ENCODE results near the gene FBXO48.
"Not testable (repeated sequence)": the region's sequence is repeated elsewhere in the genome, so short reads cannot be mapped to it uniquely, and the experiment has no call there.

Gene FBXO48

DNA sequence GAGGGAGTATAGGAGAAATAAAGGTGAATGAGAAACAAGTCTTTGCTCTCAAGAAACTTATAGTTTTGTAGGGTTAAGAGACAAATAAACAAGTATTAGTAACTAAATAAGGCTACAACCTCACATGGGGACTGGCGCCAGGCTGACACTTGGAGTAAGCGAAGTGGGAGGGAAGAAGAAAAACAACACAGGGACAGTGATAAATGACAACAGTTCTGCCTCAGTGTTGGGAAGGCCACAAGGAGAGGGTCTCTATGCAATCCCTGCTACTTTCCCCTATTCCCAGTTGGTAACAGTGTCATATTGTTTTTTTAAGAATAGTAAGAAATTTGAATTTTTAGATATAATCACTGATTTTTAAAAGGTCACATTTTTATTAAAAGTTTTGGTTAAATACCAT lies 4.3 kb upstream of the FBXO48 start:
- no peak for DNase-seq

DNA sequence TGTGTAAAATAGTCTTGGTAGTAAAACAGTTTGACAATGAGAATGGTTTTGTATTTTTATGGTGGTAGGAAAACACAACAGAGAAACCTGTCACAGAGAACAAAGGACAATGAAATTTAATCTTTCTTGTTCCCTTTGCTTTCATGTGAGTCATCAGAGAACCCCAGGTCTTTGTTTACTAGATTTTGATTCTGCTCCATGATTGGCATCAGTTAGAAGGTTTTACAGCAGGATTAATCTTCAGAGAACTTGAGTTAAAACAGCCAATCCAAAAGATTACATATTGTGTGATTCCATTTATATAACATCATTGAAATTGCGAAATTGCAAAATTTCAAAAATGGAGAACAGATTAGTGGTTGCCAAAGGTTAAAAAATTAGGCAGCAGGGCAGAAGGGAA lies 2.8 kb upstream of the FBXO48 start:
- DNase-seq = peak in 1 of 2 donors; percentile 31

DNA sequence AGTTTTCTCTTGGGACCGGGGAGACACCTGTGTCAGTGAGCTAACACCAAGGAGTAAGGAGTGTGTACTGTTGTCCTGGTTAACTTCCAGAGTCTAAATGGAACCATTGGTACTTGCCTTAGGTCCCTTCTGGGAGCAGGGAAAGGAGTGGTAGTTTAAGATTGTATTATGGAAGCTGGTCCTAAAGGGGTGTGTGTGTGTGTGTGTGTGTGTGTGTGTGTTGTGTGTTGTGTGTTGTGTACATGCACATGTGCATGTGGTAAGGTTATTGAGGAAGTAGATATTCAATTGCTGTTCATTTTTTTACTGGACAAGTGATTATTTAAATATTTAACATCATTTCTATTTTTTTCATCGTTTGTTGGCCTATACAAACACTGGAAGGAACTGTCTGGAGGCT lies 1.7 kb upstream of the FBXO48 start:
- no peak for DNase-seq

DNA sequence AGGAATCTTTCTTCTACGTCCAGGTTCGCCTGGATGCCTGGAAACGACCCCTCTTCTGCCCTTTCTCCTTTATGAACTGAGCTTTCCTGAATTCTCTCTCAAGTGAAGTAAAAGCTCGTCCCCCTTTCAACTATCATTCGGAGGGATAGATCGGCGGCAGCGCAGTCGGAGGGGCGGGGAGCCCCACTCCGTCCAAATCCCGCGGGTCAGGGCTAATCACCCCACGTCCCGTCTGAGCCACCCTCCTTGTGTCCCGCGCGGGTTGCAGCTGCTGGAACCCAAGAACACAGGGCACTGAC lies 367 bp downstream of the FBXO48 start:
- no peak for DNase-seq

DNA sequence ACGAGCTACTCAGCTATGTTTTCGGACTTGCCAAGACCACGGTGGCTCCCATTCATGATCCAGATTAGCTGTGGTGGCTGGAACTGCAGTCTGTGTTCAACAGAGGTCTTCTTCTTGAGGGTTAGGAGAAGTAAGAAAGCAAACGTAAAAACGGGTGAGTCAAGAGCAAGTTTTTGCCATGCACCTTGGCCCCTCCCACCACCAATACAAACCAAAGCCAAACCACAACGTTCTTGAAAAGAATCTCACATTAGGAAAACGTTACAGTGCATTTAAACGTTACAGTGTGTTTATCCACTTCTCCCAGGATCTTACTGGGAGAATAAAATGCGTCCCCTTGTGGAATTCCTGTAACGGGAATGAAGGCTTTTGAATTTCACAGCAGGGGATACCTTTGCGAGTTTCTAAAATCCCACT lies 725 bp downstream of the FBXO48 start:
- peak; percentile 30 to 42 for DNase-seq

DNA sequence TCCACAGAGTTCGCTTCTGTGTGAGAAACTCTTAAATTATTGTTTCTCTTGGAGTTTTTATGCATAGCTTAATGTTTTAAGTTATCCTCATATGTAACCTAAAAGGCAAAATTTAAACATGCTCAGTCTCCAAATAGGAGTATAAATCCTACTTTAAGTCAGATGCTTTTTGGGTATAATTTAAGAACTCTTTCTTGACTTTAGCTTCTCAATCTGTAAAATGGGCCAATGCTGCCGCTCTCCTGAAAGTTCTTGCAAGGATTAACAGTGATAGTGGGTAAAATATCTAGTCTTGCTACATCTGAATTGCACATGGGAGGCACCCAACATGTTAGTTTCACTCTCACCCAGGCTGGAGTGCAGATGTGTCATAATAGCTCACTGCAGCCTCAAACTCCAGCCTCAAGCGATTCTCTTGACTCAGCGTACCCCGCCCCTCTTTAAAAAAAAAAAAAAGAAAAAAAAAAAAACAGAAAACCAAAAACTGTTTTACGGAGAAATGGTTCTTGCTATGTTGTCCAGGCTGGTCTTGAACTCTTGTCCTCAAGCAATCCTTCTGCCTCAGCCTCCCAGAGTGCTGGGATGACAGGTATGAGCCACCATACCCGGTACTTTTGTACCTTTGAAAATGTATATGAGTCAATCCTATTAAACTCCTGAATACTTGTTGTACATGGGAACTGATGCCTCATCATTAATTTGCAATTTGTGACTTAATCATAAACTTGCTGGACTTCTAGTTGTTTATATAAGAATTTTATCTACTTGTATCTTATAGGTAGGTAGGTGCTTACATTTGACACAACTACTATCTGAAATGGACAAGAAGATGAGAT lies 1.8 kb downstream of the FBXO48 start:
- peak in 1 of 2 donors; percentile 14 for DNase-seq

DNA sequence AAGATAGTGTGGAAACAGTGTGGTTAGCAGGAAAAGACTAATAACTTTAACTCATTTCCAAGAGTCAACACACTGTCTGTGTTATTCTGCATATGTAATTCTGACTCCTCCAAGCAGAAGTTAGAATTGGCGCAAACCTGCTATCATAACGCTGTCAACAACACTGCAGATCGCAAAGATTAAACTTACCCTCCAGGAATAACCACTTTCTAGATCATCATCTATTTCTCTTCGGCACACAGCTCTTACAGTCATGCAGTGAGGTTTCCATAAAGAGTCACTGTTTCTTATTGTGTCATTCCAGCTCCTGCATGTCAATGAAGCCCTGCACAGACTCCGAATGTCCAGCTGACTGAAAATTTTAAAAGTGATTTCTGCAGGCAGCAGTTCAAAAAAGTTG lies 2.4 kb downstream of the FBXO48 start:
- no peak for DNase-seq

DNA sequence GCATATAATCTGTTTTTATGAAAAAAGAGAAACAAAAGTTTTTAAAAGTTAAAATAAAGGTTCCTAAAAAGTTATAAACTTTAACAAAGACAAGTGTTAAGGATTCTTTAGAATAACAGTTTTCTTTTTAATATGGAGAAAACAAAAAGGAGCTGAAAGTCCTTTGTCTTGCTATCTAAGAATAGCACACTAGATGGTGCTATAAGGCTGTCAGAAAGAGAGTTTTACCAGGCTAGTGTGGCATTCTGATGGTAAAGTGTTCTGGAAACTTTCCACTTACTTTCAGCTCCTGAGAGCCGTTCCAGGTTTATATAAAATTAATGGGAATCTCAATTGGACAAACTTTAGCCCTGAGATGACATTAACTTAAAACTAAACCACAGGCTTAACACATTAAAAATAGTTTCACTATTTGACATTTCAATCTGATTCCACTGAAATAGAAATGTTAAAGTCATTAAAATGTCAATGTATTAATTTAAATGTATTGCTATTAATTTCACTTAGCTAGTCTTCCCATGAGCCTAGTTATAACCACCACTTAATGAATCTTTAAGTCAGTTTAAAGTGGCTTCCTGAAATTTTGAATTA lies 3.7 kb downstream of the FBXO48 start:
- peak; percentile 56 to 71 for DNase-seq

DNA sequence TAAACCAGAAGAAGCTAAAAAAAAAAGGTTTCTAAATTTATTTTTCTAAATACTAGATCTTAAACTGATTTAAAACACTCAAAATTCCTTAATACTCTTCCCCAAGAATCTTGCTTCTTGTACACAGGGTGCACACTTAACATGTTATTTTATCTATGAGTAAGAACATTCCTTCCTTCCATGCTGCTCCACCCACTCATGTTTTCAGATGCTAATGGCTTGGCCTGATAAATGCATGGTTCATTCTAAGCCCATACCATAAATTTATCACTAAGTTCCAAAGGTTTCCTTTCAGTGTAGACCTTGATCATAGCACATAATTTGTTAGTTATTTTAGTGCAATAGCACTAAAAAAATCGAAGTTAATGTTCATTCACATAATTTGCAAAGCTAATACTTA lies 8.1 kb downstream of the FBXO48 start:
- DNase-seq = no peak

DNA sequence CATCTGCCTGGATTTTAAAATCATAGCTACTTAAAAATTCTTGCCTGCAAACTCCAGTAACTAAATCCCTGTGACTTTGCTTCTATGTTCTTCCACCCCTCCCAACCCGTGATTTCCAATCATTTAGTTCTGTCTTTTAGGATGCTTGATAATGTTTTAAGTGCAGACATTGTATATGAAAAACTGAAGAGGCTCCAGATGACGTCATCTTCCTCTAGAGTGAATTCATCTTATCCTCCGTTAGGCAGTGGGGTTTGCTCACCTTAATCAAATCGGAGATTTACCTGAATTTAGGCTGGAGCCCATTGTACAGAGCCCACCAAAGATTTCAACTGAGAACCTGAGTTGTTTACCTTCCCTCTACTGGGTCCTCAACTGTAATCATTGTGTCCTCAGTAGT lies 10.9 kb downstream of the FBXO48 start:
- no peak for DNase-seq

DNA sequence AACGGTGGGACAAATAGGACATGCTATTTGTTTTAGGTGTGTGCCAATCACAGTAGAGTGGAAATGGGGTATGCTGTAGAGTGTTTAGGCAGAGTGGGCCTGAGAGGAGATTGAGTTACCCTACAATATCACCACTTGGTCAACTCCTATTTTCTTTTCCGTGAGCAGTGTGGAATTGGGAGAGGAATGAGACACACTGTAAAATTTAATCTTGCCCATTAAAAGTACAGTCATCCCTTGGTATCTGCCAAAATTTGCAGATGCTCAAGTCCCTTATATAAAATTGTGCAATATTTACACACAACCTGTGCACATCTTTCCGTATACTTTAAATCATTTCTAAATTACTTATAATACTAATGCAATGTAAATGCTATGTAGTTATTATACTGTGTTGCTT lies 12.4 kb downstream of the FBXO48 start:
- DNase-seq = no peak

DNA sequence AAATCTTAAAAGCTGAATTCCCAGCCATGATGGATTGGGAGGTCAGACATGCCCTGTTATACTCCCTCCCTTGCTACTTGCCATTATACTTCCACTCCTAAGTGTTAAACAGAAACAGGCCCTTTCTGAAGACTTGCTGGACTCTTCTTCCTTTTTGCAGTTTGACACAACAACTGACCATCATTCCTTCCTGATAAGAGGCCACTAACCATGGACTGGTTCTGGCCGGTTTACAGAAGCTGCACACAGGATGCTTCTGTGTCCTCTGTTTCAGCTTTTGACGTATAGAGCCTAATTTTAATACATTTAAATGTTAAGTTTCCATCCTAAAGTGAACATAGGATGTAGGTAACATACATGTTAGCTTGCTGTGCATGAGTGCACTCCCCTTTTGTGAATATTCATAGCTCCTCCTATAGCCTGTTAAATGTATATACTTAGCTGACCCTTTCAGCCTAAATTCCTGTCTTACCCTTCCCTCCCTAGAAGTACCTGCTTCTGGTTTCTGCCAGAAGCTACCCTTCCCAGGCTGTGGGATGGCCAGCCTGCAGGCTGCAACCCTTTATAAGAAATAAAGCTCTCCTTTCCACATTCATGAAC lies 13.2 kb downstream of the FBXO48 start:
- no peak for DNase-seq

DNA sequence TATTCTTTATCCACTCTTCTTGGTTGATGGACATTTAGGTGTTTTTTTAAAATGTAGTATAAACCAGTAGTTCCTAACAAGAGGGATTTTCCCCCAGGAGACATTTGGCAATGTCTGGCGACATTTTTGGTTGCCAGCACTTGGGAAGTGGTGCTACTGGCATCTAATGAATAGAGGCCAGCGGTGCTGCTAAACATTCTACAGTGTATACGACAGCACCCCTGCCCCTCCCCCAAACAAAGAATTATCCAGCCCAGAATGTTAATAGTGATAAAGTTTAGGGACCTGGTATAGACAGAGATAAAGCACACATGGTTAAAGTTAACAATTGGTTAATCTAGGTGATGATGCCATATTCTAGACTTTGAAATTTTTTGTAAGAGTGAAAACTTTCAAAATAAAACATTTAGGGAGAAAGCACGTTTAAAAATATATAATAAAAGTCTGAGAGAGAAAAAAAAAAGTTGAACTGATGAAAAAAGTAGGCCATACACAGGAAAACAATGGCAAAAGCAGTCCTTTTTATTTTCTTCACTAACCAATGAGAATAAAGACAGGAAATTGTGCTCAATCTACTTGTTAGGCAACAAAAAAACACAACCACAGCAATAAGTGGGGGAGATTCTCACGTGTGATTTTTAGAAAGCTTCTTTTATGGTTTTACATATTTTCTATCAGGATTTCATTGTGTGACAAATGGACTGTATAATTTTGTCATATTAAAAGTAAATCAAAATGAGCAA lies 14.8 kb downstream of the FBXO48 start:
- no peak for DNase-seq

DNA sequence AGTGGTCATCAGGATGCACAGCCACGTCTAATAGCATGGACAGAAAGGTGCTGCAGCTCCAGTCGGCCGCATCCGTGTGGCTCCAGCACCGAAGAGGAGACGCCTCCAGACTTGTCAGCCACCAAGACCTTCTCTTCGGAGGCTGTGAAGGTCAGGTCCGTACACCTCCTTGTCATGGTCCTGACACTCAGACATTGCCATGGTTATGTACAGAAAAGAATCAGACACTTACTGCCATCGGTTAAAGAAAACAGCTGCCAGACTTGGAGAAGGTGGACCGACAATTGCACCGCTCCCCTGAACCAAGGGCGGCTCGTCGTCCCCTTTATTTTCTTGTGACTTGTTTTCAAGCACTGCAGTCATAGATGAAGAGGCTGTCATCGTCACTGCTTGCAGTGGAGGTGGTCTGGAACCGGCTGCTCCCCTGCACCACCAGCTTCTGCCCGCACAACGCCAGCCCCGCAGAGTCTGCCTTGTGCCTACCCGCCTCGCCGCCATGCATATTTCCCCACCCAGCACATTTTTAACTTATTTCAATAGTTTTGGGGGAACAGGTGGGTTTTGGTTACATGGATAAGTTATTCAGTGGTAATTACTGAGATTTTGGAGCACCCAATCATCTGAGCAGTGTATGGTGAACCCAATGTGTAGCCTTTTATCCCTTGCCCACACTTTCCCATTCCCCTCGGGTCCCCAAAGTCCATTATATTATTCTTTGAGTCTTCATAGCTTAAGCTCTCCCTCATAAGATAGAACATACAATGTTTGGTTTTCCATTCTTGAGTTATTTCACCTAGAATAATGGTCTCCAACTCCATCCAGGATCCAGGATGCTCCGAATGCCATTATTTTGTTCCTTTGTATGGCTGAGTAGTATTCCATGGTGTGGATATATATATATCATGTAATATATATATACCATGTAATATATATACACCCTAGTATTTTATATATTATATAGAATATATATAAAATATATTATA lies 18.1 kb downstream of the FBXO48 start:
- no peak for DNase-seq

DNA sequence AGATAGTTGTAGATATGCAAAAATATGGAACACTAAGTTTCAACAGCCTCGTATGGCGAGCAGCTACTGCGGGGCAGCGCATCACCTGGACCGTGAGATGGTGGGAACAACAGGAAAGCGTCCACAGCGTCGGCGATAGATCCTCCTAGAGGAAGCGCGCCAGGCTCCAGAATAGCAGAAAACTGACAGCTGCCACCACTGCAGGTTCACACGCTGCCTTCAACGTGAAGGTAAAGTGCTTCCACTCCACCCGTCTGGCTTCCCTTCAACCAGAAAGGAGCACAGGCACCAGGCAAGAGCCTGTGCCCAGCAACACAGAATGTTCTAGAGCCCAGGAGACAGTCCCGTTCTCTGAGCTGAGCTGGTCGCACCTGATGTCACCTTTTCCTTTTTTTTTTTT lies 20.0 kb downstream of the FBXO48 start:
- DNase-seq = no peak

DNA sequence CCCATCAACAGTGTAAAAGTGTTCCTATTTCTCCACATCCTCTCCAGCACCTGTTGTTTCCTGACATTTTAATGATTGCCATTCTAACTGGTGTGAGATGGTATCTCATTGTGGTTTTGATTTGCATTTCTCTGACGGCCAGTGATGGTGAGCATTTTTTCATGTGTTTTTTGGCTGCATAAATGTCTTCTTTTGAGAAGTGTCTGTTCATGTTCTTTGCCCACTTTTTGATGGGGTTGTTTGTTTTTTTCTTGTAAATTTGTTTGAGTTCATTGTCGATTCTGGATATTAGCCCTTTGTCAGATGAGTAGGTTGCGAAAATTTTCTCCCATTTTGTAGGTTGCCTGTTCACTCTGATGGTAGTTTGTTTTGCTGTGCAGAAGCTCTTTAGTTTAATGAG lies 20.7 kb downstream of the FBXO48 start:
- DNase-seq = not testable (repeated sequence)

DNA sequence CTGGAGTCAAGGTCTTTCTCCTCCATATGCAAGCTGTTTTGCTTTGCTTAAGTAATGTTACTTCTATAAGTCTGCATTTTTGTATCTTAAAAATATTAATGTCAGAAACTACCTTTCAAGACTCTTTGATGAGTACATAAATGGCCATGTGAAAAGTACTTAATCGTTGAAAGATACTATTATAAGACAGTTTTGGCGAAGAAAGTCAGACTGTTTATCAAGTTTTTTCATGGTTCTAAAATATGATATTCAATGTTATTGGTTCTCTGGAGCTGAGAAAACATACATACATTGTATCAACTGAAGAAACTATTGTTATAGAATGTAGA lies 25.1 kb downstream of the FBXO48 start:
- DNase-seq = no peak

DNA sequence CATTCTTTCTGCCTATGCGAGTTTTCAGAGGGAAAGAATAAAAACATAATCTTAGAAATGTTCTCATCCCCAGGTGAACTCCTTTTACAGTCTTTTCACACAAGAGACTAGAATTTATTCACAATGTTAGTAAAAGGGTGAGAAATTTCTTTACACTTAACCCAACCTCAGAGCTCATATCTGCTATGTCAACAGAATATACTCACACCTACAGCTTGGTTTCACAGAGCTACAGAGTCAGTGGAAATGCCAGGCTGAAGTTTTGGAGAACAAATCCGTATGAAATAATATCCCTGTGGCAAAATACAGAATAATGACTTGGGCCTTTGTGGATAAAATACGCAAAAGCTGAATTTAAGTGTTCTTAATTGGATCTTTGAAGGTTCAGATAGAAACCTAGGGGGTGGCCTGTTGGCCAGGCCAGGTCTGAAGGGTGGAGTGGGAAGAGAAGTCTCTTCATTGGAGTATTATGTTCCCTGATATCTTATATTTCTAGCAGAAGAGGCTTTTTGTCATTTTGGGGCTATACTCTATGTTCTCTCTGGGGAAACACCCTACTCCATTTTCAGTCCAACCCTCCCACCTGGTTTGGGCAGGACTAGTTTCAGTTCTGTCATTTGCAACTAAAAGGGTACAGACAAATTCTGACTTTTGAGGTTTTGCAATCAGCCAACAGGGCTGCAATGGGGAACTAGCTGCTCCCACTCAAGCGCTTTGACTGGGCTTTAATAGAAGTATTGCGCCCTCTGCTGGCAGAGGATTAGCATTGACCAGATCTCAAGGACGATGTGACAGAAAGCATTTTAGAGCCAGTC lies 25.7 kb downstream of the FBXO48 start:
- DNase-seq = peak; percentile 98

DNA sequence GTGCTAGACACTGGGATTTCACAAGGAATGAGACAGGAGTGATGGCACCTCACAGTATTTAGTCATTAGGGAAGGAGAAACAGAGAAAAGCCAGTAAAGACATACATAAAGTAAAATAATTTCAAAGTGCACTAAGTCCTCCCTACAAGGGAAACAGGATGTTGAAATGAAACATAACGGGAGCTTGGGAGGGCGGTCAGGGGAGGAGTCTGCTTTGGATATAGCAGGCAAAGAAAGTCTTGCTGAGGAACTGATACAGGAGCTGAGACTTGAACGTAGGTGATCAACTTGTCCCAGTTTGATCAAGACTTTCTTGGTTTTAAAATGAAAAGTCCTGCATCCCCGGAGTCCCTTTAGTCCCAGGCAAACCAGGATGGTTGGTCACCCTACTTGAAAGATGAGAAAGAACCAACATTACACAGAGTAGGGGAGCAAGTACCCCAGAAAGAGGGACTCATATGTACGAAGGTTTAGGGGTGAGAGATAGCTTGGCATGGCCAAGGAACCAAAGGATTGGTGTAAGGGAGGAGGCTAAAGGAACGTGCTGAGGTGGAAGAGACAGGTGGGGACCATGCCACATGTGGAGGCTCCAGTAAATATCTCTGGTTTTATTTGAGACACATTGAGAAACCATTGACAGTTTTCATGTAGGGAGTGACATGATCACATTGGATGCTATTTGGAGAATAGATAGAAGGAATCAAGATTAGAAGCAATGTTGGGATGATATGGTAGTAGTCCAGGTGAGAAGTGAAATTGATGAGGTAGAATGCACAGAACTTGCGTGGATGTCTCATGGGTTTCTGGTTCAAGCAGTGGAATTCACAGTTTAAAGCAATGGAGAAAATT lies 28.4 kb downstream of the FBXO48 start:
- peak; percentile 69 to 72 for DNase-seq

DNA sequence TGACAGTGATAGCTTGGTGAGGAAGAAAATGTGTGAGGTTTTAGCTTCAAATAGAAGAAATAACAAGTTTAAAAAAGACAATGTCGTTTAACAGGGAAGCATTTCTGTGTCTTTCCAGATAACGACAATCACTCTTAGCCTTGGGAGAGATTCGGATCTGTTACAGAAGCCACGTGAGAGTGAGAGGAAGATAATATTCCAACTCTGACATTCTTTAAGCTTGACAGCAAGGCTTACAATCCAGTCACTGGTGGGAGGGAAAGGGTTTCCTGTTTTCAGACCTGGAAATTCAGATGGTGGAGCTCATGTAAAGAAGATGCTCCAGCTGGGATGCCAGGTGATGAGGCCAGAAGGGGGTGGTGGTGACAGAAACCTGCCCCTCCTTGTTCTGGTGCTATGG lies 30.8 kb downstream of the FBXO48 start:
- no peak for DNase-seq

DNA sequence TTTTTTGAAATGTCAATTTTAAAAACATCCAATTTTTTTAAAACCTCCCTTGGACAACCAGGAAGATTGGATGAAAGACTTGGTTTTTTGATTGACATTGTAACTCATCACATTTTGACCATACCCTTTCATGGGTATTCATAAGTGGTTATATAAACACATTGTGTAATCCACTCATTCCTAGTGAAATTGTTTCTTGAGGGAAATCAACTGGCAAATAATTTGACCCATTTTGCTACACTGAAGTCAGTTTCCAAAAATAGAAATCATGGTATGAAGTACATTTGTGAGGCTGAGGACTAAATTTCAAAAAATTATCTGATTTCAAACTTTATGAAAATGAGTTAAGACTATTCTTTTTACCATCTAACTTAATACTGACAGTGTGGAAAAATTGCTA lies 31.5 kb downstream of the FBXO48 start:
- no peak for DNase-seq

All from inflammatory macrophage (primary cell).